Common myeloid progenitor, CD34-positive (primary cell): ENCODE measurements around the gene CRB2.

Experiments
- CTCF ChIA-PET: fragments of 350-600 bp; sonication (Branson Sonifier 250); formaldehyde crosslinking; loops from one replicate; lab custom pipeline; 2021; ENCODE audit warnings: antibody characterized with exemption; lab: Charles Lee
- POLR2A ChIA-PET: fragments of 350-600 bp; sonication (Branson Sonifier 250); formaldehyde crosslinking; loops from one replicate; lab custom pipeline; 2021; ENCODE audit warnings: antibody characterized with exemption; lab: Charles Lee
- DNase-seq, 3 donors: peaks; one replicate each; pipeline versions ENCODE4 v3.0.0 to v3.0.0-alpha.2; 2013
- H3K27ac ChIP-seq, 2 experiments: 1 replicate in 1 of 2; 2 replicates in 1 of 2; pipeline ENCODE4 v1.7.0; 2013; ENCODE audit warnings: inconsistent platforms in 2 of 2, low read length in 2 of 2, mild to moderate bottlenecking in 2 of 2, low read depth in 1 of 2, moderate library complexity in 1 of 2; ENCODE audit not compliant: severe bottlenecking in 2 of 2, insufficient read depth in 1 of 2, poor library complexity in 1 of 2
- H3K27me3 ChIP-seq, 5 experiments: replicated peaks in 2 of 5; 1 replicate in 3 of 5; 2 replicates in 2 of 5; pipeline versions ENCODE4 v1.6.1 to v1.7.0; 2013; ENCODE audit warnings: low read length in 4 of 5, mild to moderate bottlenecking in 2 of 5, moderate library complexity in 2 of 5, inconsistent platforms in 1 of 5; ENCODE audit not compliant: insufficient read depth in 5 of 5, control insufficient read depth in 4 of 5
- H3K36me3 ChIP-seq, 4 experiments: 1 replicate in 2 of 4; 2 replicates in 2 of 4; pipeline versions ENCODE4 v1.6.1 to v1.7.0; 2013; ENCODE audit warnings: low read length in 3 of 4, control low read depth in 1 of 4, mild to moderate bottlenecking in 1 of 4; ENCODE audit not compliant: control insufficient read depth in 4 of 4, insufficient read depth in 4 of 4
- H3K4me1 ChIP-seq, 4 experiments: 1 replicate in 3 of 4; 2 replicates in 1 of 4; pipeline versions ENCODE4 v1.6.1 to v1.7.1; 2013; ENCODE audit warnings: low read length in 3 of 4, mild to moderate bottlenecking in 3 of 4, control low read depth in 1 of 4, inconsistent platforms in 1 of 4, moderate library complexity in 1 of 4; ENCODE audit not compliant: control insufficient read depth in 4 of 4, insufficient read depth in 4 of 4; ENCODE audit errors: control extremely low read depth in 1 of 4
- H3K4me3 ChIP-seq, 7 experiments: 1 replicate in 4 of 7; 2 replicates in 3 of 7; pipeline versions ENCODE4 v1.5.1 to v1.7.0; 2013; ENCODE audit warnings: mild to moderate bottlenecking in 7 of 7, low read length in 6 of 7, moderate library complexity in 6 of 7, inconsistent platforms in 2 of 7, low read depth in 2 of 7, control low read depth in 1 of 7; ENCODE audit not compliant: insufficient read depth in 4 of 7, control insufficient read depth in 1 of 7; ENCODE audit errors: extremely low read depth in 1 of 7
- H3K9me3 ChIP-seq, 5 experiments: 1 replicate in 4 of 5; 2 replicates in 1 of 5; pipeline versions ENCODE4 v1.6.1 to v1.7.1; 2013; ENCODE audit warnings: low read length in 4 of 5, mild to moderate bottlenecking in 2 of 5, inconsistent platforms in 1 of 5, low read depth in 1 of 5, moderate library complexity in 1 of 5; ENCODE audit not compliant: control insufficient read depth in 4 of 5, insufficient read depth in 2 of 5; ENCODE audit errors: control extremely low read depth in 1 of 5
- WGBS: methylation state at CpG from one replicate; pipeline ENCODE4 v1.1.5; 2013; ENCODE audit not compliant: insufficient coverage; 5-methylcytosine and 5-hydroxymethylcytosine counted together

The CRB2 gene

GRCh38 chr9:123341816-123342215 lies 14.2 kb upstream of the CRB2 start:
- no peaks in the 10 kb centered on the region for H3K27me3 ChIP-seq
- CTCF ChIA-PET = interaction anchor here (1.0 to 6.1 kb wide), 2 partner anchors 16 to 251 kb away, joined by 3 to 47 read pairs; no protein-coding TSS in a partner anchor
- H3K4me1 ChIP-seq = peaks cover 6 to 71% (median 57%) of the 10 kb centered on the region in 4 experiments
- no peak for DNase-seq
- no peaks in the 10 kb centered on the region for H3K9me3 ChIP-seq
- POLR2A ChIA-PET = no interaction called here
- H3K36me3 ChIP-seq = no peaks in the 10 kb centered on the region
- H3K4me3 ChIP-seq = no peak overlapping the region
- H3K27ac ChIP-seq = no peak overlapping the region
- 97% methylated on average over 6 of the region's 6 CpGs for WGBS

- DNase-seq = no peak
- Histone ChIP-seq H3K9me3 (no peaks in the 10 kb centered on the region), H3K27me3 (no peaks in the 10 kb centered on the region), H3K4me1 (peaks cover 6 to 71% (median 57%) of the 10 kb centered on the region in 4 experiments), H3K27ac (no peak overlapping the region), H3K36me3 (no peaks in the 10 kb centered on the region), H3K4me3 (no peak overlapping the region)
- CTCF ChIA-PET = interaction anchor here (1.0 to 6.1 kb wide), 2 partner anchors 17 to 251 kb away, joined by 3 to 47 read pairs; no protein-coding TSS in a partner anchor
- POLR2A ChIA-PET = no interaction called here
- WGBS = 91% methylated on average over 4 of the region's 5 CpGs
These were observed 13.8 kb upstream of the CRB2 start for GRCh38 chr9:123342247-123342646.

GRCh38 chr9:123343443-123344191 lies 12.4 kb upstream of the CRB2 start:
- Histone ChIP-seq H3K9me3 (no peaks in the 10 kb centered on the region), H3K27me3 (no peaks in the 10 kb centered on the region), H3K4me3 (peak overlapping the region in 1 of 7 experiments; percentile 7), H3K27ac (peak overlapping the region in 1 of 2 experiments; percentile 15), H3K4me1 (peaks cover 6 to 60% (median 52%) of the 10 kb centered on the region in 4 experiments), H3K36me3 (no peaks in the 10 kb centered on the region)
- peak in 2 of 3 donors; percentile 52 to 62 for DNase-seq
- WGBS = 64% methylated on average over 11 of the region's 13 CpGs
- CTCF ChIA-PET = interaction anchor here (1.0 to 1.5 kb wide), 7 partner anchors 10 to 270 kb away, joined by 3 to 7 read pairs (median 4); no protein-coding TSS in a partner anchor
- POLR2A ChIA-PET = interaction anchor here (0.7 kb wide), 1 partner anchor 1201 kb away, joined by 3 read pairs; no protein-coding TSS in a partner anchor

GRCh38 chr9:123344192-123344949 lies 11.6 kb upstream of the CRB2 start:
- peak overlapping the region in 1 of 2 experiments; percentile 15 for H3K27ac ChIP-seq
- ChIA-PET POLR2A (interaction anchor here (0.6 kb wide), 1 partner anchor 105 kb away, joined by 5 read pairs; no protein-coding TSS in a partner anchor), CTCF (interaction anchor here (0.6 to 2.1 kb wide), 10 partner anchors 9 to 271 kb away, joined by 3 to 8 read pairs (median 4); no protein-coding TSS in a partner anchor)
- H3K27me3 ChIP-seq = no peaks in the 10 kb centered on the region
- H3K4me3 ChIP-seq = no peak overlapping the region
- WGBS = 76% methylated on average over 8 of the region's 9 CpGs
- H3K36me3 ChIP-seq = no peaks in the 10 kb centered on the region
- DNase-seq = peak in 2 of 3 donors; percentile 33 to 52
- no peaks in the 10 kb centered on the region for H3K9me3 ChIP-seq
- peaks cover 6 to 53% (median 44%) of the 10 kb centered on the region in 4 experiments for H3K4me1 ChIP-seq

- Histone ChIP-seq H3K4me3 (no peak overlapping the region), H3K27me3 (peaks cover 0 to 2% (median 0%) of the 10 kb centered on the region in 5 experiments), H3K27ac (no peak overlapping the region), H3K4me1 (peaks cover 1 to 44% (median 36%) of the 10 kb centered on the region in 4 experiments), H3K9me3 (no peaks in the 10 kb centered on the region), H3K36me3 (no peaks in the 10 kb centered on the region)
- ChIA-PET POLR2A (no interaction called here), CTCF (interaction anchor here (0.8 to 2.1 kb wide), 4 partner anchors 9 to 283 kb away, joined by 3 to 8 read pairs (median 4); no protein-coding TSS in a partner anchor)
- 65% methylated on average over 4 of the region's 6 CpGs for WGBS
- DNase-seq = no peak
These were observed 10.4 kb upstream of the CRB2 start for GRCh38 chr9:123345567-123345955.

GRCh38 chr9:123346026-123346425 lies 10.0 kb upstream of the CRB2 start:
- no peak for DNase-seq
- POLR2A ChIA-PET = no interaction called here
- CTCF ChIA-PET = interaction anchor here (0.8 to 2.1 kb wide), 3 partner anchors 9 to 284 kb away, joined by 3 to 8 read pairs (median 3); no protein-coding TSS in a partner anchor
- Histone ChIP-seq H3K27me3 (peaks cover 0 to 2% (median 0%) of the 10 kb centered on the region in 5 experiments), H3K36me3 (no peaks in the 10 kb centered on the region), H3K4me3 (no peak overlapping the region), H3K4me1 (peaks cover under 1 to 40% (median 32%) of the 10 kb centered on the region in 4 experiments), H3K27ac (no peak overlapping the region), H3K9me3 (no peaks in the 10 kb centered on the region)
- WGBS = 78% methylated on average over 4 of the region's 9 CpGs
